Mesenteric fat pad (tissue), 1 donor: Measurements from ENCODE around the gene TLR3. TPM values are rescaled to one million over a fixed set of nuclear protein-coding genes. Genes with fewer than 3 reads are reported as not detected.
"Not testable (repeated sequence)": the region's sequence is repeated elsewhere in the genome, so short reads cannot be mapped to it uniquely, and the experiment has no call there.

Experiments
- DNase-seq: peaks from one replicate; pipeline ENCODE4 v3.0.0-alpha.2; 2020; ENCODE audit warnings: low spot score
- long read RNA-seq: library from polyadenylated mRNA; unstranded; transcript quantifications from one replicate; pipeline ENCODE4 v2.0.0, GENCODE V29; 2020
- total RNA-seq: library from RNA; stranded (reverse); fragmentation: NEBNext Ultra II Directional; extraction: Animal tissue kit (Norgen Biotek cat#: 25700); gene quantifications from one replicate; pipeline ENCODE4 v1.2.1, GENCODE V29; 2021
- donor health status: DM: yes; HTN: yes; CAD: no.

TLR3 gene
- total RNA-seq, result 10.9 TPM
- long read RNA-seq, full-length matches to known transcripts, result 2 of 3 reads
- long read RNA-seq, partial matches to known transcripts, result 1 of 3 reads
- long read RNA-seq, other reads (novel, unspliced or antisense), result 0 of 3 reads

DNA sequence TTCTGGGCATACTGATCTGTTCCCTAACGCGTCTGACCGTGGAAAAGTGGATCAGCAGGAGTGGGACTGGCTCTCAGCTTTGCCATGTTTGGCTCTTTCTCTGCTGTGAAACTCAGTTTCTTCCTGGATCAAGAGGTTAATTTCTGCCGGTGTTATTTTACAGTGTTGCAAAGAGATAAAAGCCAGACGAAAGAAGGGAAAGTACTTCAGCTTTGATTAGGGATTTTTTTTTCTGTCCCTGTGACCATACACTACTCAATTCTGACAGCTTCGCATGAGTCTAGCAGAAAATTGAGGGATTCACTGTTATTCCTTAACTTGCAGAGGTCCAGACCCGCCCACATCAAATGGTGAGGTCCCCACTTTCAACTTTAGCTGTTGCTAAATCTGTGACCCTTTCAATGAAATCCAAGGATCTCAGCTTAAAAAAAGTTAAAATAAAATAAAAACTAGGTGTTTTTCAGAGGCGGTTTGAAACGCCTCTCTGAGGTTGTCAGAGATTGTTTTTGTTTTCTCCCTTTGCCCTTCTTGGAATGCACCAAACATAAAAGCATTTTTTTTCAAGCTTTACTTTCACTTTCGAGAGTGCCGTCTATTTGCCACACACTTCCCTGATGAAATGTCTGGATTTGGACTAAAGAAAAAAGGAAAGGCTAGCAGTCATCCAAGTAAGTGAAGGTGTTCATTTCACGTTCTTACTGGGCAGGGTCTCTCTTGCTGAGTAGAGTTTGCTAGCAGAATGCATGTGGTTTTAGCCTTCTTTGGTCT is at the start of gene TLR3:
Gene TLR3 (plus strand): TSS at position 576 of the 768 bp plus-strand sequence. CDS start 7,464 bp downstream, outside the sequence.
- no peak for DNase-seq

DNA sequence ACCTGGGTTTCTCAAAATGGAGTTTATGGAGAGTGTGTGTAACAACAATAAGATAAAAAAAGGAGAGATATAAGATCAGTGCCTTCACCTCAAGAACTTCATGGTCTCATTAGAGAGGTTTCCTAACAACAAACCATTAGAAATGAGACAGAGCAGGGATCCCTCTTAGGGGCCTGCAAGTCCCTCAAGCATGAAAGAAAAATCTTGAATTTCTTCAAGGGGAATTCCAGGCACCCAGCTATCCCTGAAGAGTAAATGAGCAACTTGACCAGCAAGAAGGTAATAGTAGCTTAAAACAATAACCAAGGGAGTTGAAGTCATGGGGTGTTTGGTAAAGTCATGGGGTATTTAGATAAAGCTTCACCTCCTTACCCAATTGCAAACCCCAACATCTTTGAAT is 49.7 kb upstream of the TLR3 start:
- DNase-seq, result no peak

DNA sequence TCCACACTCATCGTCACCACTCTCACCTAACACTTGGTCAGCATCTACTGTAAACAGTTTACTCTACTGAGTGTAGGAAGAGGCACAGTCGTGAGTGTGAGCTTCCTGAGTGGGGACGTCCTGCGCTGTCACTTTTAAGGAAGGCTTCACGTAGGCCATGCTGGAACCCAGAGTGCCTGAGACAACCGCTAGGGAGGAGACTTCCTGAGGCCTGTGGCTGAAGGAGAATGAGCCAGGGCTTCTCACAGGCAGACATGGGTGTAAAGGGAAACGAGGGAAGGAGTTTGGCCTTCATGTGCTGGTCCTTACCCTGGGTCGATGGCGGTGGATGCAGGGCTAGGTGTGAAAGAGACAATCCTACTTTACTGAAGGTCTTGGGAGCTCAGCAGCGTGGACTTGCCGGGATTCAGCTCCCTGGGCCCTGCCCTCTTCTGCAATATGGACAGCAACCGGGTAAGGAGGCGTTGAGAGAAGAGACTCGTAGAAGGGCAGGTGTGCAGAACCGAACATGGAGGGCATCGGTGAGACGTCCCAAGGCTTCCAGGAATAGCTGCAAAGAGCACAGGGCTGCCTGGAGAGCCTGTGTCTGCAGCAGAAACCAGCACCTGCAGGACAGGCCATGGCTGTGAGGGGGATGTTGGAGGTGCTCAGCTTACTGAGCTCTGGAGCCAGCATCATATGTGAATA is 48.7 kb upstream of the TLR3 start:
- no peak for DNase-seq

DNA sequence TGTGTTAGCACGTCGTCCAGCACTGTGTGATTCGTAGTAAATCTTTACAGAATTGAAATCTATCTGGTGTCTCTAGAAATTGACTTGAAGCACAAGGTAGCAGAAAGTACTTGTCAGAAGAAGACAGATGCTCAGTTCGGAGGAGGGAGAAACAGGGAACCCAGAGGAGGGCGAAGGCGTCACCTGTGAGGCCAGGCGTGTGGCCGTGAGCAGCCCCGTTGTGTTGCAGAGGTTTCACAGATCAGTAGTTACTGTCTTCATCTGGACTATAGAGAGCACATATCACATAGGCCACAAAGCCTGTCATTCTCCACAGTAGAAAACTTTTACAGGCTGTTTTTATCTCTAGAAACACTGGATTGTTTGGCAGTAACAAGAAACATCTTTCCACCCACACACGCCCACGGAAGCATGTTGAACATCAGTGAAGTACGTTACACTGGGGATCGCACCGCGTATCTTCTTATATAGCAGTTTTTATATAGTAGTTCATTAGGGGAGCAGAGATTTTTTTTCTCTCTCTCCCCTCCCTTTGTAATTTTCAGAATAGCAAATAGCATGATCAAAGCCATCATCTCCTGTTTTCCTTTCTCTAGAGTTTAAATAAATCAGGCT is 48.1 kb upstream of the TLR3 start:
- DNase-seq, result no peak

DNA sequence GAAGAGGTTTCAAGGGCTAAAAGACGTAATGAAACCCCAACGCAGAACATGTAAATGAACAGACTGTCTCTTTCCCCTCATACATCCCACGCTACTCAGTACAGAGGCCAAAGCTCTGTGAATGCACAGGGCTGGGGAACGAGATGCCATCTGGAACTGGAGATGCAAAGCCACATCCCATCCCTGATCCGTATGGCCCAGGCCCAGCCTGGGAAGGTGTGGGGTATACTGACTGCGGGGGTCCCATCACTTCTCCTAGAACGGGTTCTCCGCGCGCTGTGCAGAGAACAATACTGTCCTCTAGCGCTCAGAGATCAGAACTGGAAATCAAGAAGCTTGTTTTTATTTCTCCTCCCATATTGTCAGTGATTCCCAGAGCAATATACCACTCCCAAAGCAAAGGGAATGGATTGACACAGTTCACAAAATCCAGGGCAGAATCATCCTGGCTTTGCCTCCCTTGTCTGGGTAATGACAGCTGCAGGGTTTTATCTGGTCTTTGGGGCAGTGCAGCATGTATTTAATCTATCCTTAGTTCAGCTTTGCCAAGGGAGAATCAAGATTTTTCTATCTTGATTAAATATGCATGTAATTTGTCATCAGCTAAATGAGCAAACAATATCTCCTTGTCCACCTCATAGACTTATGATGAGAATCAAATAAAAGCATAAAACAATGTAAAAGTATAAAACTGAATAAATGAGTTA is 47.3 kb upstream of the TLR3 start:
- DNase-seq, result no peak

DNA sequence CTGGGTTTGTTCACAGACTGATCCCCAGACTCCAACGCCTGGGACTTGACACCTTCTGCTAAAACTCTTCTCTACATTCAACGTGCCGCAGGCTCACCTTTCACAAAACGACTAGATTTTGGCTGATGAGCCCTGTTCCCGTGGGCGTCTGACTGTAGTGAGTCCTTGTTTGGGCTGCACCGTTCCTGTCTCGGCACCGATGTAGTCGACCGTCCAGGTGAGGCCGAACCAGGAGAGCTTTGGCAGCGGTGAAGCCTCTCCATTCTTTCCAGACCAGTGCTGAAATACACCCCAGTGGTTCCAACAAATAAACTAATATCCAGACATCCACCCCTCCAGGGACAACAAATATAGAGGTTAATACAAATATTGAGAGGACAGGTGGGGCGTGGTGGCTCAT is 45.0 kb upstream of the TLR3 start:
- no peak for DNase-seq

DNA sequence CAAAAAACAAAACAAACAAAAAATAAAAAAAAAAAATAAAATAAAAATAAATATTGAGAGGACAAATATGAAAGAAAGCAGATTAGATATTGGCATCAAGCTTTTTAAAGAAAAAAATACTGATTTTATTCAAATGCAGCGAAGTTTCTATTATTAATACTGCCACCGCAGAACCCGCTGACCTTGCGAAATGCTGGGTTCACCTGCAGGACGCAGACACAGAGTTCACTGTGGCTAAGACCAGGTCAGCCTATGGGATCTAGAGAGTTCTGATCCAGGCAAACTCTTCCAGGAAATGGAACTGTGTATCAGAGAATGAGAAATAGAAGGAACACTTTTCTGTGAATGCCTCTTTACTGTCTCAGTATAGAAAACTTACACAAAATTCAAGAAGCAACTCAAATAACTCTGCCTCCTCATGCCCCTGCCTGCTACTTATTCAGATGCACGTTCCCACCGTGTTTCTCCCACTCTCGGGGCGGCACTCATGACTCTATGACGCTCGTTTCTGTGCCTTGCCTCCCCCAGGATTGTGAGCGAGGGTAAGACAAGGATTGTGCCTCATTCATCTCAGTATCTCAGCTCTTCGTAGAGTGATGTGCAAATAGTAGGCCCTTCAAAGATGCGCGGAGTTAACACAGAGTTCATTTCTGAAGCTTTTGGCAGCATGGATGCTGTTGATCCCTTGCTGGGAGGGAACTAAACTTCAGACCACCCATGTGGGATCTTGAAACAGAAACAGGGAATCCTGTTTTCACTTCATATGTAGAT is 44.1 kb upstream of the TLR3 start:
- DNase-seq, result no peak

DNA sequence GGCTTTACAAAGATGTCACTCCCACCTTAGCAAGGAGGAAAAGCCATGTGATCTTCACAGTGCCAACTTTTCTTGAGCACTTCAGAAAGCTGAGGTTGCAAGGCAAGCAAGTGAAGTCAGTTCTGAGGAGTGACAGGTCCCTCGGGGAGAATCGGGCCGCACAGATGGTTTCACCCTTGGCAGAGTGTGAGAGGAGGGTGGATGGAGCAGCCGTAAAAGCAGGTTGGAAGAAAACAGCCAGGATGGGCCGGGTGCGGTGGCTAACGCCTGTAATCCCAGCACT is 43.6 kb upstream of the TLR3 start:
- DNase-seq, result no peak

DNA sequence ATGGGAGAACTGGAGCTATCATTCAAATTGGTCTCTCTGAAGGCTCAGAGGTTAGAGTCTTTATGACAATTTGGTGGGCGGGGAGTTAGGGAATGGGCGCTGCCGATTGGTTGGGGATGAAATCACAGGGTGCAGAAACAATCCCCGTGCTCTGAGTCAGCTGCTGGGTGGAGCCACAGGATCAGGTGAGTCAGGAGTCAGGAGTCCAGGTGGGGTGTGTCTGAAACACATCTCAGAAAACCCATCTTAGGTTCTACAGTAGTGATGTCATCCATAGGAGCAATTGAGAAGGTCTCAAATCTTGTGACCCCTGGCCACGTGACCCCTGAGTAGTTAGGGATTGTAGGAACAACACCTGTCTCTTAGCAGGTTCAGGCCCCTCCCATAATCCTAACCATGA is 41.6 kb upstream of the TLR3 start:
- no peak for DNase-seq

DNA sequence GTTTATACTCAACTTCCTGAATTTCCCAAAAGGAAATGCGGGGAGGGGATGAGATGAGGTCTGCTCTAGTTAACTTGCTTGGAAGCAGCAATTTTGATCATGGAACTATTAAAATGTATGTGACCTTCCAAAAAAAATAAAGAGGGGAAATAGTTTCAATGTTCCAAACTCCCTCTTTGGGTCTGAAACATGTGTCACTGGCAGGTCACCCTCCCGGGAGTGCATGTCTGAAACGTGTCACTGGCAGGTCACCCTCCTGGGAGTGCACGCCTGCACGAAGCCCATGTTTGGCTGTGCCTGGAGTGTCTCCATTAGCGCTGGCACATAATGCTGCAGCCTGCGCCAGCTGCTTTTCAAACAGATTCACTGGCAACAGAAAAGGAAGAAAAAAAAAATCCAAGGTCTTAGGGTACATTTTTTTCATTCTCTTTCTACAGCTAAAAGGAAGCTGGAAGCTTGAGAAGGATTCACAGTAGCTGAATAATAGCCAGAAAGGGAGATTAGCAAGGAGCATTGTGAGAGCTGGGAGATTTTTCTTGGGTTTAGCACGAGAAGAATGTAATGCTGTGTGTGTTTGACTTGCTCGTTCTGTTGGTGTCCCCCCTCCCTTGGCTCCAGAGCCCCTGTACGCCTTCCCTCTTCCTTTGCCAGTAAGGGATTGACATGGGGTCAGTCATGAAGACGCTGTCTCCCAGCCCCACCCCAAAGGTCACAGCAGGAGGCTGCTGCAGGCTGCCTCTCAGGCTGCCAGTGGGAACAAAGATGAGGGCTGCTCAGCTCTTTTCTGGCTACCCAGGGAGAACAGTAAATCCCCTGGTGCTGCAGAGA is 39.2 kb upstream of the TLR3 start:
- DNase-seq, result no peak

DNA sequence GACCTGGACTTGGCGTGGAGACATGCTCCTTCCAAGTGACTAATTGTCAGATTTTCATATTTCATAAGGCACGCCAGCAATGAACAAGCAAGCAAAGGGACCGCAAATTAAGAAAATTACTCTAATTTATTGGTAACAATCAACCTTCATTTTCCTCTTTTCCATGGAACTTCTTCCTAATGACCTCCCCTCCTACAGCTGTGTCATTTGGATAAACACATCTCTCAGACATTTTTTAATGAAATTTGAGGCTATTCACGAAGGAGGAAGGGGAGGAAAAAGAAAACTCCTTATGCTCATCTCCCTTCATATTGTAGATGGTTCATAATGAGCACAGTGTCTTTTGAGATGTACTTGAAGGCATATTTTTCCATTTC is 38.6 kb upstream of the TLR3 start:
- no peak for DNase-seq

DNA sequence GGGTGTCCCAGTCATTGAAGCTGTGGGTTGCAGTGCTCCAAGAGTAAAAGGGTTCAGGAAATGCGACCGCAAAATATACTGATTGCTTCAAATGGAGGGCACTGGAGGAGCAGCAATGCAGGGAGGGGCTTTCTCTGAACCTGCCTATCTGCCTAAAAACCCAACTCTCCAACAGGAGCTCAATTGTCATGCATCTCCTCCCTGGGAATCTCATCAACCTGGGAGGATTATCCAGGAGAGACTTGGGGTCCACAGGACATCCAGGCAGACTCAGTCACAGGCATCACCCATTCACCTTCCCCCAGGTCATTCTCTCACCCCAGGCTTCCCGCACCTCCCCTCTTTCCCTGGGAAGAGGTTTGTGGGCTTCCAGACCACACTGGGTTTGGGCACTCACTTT is 38.2 kb upstream of the TLR3 start:
- DNase-seq, result no peak

DNA sequence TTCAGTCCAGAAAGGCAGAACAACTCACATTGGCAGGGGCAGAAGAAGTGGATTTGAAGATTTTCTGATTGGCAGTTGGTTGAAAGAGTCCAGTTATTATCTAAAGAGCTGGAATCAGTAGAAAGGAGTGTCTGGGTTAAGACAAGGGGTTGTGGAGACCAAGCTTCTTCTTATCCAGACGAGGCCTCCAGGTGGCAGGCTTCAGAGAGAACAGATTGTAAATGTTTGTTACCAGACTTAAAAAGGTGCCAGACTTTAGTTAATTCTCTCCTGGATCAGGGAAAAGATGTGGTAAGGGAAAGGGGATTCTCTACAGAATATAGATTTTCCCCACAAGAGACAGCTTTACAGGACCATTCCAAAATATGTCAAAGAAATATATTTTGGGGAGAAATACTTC is 36.7 kb upstream of the TLR3 start:
- no peak for DNase-seq

DNA sequence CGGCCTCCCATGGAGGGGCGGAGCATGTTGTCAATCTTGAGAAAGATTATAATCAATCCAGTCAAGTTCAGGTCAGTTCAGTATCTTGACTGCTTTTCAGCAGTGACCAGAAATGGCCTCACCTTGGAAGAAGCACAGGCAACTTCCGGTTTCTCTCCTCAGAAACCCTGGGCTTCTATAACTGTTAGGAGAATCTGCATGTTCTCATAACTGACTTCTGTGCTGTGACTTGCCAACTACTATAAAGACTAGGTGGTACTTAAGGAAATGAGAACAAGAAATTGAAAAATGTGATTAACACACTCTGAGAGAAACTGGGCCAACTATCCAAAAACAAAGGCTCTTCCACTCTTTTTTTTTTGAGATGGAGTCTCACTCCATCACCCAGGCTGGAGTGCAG is 35.9 kb upstream of the TLR3 start:
- DNase-seq, result no peak

DNA sequence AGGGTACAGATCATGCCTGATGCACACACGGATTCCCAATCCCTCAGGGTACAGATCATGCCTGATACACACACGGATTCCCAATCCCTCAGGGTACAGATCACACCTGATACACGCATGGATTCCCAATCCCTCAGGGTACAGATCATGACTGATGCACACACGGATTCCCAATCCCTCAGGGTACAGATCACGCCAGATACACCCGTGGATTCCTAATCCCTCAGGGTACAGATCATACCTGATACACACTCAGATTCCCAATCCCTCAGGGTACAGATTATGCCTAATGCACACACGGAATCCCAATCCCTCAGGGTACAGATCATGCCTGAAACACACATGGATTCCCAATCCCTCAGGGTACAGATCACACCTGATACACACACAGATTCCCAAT is 34.3 kb upstream of the TLR3 start:
- not testable (repeated sequence) for DNase-seq

DNA sequence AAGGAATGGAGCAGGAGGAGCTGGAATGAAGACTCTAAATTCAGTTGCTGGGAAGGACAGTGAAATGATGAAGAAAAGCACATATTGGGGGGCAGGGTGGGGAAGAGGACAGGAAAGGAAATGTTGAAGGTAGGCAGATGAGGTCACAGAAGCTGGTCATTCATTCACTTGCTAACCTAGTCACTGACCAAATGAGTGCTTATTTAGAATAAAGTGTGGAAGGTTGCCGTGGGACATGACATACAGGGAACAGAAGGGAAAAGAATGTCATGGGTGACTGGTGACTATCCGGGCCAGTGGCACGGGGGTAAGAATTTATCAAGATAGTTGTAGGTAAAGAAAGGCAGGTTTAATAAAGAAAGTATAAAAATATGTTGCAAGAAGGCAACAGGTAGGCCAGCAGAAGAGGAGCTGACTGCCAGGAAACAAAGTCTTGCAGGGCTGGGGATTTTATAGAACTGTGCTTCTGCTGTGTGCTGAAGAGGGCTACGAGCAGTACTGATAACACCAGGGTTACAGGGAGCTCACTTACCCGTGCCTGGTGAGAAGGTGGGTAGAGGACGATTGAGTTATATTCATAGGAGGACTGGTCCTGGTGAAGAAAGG is 31.9 kb upstream of the TLR3 start:
- no peak for DNase-seq

DNA sequence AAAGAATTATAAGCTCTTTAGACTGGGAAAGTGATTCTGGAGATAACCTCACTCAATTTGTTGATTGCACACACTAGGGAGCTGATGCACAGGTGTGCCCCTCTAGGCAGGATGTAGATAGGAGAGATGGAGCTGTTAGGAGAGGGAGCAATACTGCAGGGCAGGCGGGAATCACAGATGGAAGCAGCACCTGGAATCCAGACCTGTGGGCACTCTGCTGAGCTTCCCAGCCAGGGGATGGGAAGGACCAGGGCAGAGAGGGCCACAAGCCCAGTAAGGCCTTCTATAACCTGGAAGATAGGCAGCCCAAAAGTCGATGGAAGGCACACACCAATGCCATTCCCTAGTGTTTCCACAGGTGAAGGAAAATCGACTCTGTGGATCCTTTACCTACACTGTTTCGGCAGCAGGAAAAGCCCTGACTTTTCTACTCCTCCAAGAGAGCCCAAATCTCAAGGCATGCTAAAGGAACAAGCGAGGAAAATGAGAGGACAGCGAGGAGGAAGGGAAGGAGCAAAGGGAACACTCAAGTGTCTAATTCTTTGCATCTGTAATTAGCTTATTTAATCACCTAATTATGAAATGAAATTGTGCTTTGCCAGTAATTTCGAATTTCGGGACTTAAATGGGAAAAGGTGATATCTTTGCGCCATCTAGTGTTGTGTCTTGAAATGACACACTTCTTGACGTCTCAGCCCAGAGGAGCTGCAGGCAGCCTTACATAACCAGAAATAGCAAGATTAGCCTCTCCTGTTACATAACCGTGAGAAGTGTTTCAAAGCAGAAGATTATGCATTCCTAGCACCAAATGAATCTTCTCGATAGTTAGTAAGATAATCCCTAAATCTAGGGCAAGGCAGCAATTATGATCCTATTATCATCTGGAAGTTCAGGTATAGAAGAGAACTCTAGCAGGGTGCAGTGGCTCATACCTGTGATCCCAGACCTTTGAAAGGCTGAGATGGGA is 31.0 kb upstream of the TLR3 start:
- DNase-seq, result no peak

DNA sequence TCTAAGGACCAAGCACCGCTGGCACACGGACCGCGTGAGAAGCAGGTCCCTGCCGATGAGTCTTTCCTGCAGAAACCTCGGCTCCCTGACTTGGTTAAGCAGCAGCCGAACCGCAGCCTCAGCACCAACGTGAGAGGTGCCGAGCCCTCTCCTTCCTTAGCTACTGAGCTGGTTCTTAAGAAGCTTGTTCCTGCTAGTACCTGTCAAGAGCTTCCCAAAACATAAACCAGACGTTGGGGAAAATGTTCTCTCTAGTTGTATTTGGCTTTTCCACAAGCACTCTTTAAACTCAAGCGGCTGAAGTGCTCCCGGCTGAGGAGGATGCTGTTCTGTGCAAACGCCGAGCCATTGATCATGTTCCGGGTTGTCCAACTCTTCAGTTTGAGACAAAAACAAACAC is 29.3 kb upstream of the TLR3 start:
- DNase-seq, result no peak

DNA sequence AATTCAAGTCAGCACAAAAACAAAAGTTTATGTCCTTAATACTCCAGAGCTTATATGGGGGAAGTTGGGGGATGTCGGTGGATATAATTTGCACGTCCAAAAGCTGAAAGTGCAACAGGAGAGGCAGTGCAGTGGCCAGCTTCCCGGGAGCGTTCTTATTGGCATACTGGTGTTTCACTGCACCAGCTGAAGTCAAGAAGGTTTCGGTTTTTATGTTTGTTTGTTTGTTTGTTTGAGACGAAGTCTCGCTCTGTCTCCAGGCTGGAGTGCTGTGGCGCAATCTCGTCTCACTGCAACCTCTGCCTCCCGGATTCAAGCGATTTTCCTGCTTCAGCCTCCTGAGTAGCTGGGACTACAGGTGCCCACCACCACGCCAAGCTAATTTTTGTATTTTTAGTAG is 28.6 kb upstream of the TLR3 start:
- DNase-seq, result no peak
